ENCODE data around the gene KLHDC8A. TPM values are rescaled to one million over a fixed set of nuclear protein-coding genes. Genes with fewer than 3 reads are reported as not detected.
A peak's percentile ranks its signal among the peaks of the same experiment; 100 is the strongest.

Gene KLHDC8A
- total and polyA plus RNA-seq, 2 of the 13 experiments (the other 11 are each of a cell fraction or from before 2014, with no cell fraction given), result not detected

DNA sequence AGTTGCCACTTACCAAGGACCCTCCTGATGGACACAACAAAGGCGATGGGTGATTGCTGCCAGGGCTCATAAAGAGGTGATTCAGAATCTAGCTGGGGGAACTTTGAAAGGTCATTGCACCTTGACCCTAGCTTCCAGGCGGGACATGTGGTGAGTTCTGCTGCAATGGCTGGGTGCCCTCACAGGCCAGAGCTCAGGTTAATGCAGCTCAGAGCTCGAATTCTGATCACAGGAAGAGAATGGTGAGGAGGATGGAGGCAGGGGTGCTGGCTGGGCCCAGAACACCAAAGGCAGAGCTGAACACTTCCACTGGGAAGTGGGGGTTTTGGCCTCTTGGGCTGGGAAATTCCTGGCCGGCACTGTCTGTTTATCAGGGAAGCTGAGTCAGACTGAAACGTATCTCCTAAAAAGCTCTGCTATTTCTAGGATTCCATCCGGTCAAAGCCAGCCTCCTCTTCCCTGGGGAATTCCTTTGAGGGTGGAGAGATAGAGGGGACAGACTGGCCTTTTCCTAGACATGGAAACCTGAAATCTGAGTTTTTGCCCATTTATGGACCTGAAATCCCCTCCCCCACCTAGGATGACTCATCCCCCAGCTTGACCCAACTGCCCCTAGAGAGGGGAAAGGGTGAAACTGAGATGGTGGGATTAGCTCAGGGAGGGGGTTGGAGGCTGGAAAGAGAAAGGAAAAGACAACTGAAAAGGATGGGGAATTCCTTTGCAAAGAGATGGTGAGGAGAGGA, 62.4 kb downstream of the KLHDC8A start (continued):
- TF ChIP-seq ZNF569 (CRISPR knock-in tag; IDR thresholded peaks at IDR 0.05; ENCODE audit: borderline replicate concordance) (no peak), ESRRA (CRISPR knock-in tag; IDR thresholded peaks at IDR 0.05; ENCODE audit: low read depth) (peak; percentile 75; the same call in 1 of the 2 replicates), DNMT1 (CRISPR knock-in tag; IDR thresholded peaks at IDR 0.05) (no peak), CENPT (CRISPR knock-in tag; IDR thresholded peaks at IDR 0.05; ENCODE audit: low read depth) (no peak), ZNF761 (CRISPR knock-in tag; conservative IDR thresholded peaks at IDR 0.05) (no peak), SETDB1 (CRISPR knock-in tag; IDR thresholded peaks at IDR 0.05; ENCODE audit: borderline replicate concordance) (no peak), GATAD1 (CRISPR knock-in tag; IDR thresholded peaks at IDR 0.05) (no peak), U2AF2 (IDR thresholded peaks at IDR 0.05; ENCODE audit: low read depth, low read length) (no peak), RORA (CRISPR knock-in tag; IDR thresholded peaks at IDR 0.05) (no peak), SMAD3 (CRISPR knock-in tag; IDR thresholded peaks at IDR 0.05) (no peak), ZNF547 (CRISPR knock-in tag; IDR thresholded peaks at IDR 0.05) (no peak; the same call in 1 of the 2 replicates), ZBTB2 (CRISPR knock-in tag; IDR thresholded peaks at IDR 0.05; ENCODE audit: low read depth) (no peak), BRCA1 (CRISPR knock-in tag; IDR thresholded peaks at IDR 0.05) (no peak), ZBTB8A (CRISPR knock-in tag; IDR thresholded peaks at IDR 0.05; ENCODE audit: borderline replicate concordance, low read depth) (no peak), ZNF232 (CRISPR knock-in tag; IDR thresholded peaks at IDR 0.05; ENCODE audit: borderline replicate concordance) (no peak), TRIM22 (IDR thresholded peaks at IDR 0.05) (no peak), ZMYM2 (CRISPR knock-in tag; IDR thresholded peaks at IDR 0.05) (no peak), MTERF4 (CRISPR knock-in tag; IDR thresholded peaks at IDR 0.05) (no peak)
- TF ChIP-seq, protein P1, sequence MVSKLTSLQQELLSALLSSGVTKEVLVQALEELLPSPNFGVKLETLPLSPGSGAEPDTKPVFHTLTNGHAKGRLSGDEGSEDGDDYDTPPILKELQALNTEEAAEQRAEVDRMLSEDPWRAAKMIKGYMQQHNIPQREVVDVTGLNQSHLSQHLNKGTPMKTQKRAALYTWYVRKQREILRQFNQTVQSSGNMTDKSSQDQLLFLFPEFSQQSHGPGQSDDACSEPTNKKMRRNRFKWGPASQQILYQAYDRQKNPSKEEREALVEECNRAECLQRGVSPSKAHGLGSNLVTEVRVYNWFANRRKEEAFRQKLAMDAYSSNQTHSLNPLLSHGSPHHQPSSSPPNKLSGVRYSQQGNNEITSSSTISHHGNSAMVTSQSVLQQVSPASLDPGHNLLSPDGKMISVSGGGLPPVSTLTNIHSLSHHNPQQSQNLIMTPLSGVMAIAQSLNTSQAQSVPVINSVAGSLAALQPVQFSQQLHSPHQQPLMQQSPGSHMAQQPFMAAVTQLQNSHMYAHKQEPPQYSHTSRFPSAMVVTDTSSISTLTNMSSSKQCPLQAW (CRISPR knock-in tag; IDR thresholded peaks at IDR 0.05), result no peak
- TF ChIP-seq, protein P2, sequence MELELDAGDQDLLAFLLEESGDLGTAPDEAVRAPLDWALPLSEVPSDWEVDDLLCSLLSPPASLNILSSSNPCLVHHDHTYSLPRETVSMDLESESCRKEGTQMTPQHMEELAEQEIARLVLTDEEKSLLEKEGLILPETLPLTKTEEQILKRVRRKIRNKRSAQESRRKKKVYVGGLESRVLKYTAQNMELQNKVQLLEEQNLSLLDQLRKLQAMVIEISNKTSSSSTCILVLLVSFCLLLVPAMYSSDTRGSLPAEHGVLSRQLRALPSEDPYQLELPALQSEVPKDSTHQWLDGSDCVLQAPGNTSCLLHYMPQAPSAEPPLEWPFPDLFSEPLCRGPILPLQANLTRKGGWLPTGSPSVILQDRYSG (CRISPR knock-in tag; IDR thresholded peaks at IDR 0.05), result no peak
- TF ChIP-seq, protein P3, sequence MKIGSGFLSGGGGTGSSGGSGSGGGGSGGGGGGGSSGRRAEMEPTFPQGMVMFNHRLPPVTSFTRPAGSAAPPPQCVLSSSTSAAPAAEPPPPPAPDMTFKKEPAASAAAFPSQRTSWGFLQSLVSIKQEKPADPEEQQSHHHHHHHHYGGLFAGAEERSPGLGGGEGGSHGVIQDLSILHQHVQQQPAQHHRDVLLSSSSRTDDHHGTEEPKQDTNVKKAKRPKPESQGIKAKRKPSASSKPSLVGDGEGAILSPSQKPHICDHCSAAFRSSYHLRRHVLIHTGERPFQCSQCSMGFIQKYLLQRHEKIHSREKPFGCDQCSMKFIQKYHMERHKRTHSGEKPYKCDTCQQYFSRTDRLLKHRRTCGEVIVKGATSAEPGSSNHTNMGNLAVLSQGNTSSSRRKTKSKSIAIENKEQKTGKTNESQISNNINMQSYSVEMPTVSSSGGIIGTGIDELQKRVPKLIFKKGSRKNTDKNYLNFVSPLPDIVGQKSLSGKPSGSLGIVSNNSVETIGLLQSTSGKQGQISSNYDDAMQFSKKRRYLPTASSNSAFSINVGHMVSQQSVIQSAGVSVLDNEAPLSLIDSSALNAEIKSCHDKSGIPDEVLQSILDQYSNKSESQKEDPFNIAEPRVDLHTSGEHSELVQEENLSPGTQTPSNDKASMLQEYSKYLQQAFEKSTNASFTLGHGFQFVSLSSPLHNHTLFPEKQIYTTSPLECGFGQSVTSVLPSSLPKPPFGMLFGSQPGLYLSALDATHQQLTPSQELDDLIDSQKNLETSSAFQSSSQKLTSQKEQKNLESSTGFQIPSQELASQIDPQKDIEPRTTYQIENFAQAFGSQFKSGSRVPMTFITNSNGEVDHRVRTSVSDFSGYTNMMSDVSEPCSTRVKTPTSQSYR (CRISPR knock-in tag; IDR thresholded peaks at IDR 0.05; ENCODE audit: borderline replicate concordance), result peak; percentile 96

Data from HepG2 (cell line).